ENCODE results near the gene CPZ. TPM values are rescaled to one million over a fixed set of nuclear protein-coding genes. Genes with fewer than 3 reads are reported as not detected.

The CPZ gene
- total RNA-seq, 1 donor from 2014 or later, result not detected

DNA sequence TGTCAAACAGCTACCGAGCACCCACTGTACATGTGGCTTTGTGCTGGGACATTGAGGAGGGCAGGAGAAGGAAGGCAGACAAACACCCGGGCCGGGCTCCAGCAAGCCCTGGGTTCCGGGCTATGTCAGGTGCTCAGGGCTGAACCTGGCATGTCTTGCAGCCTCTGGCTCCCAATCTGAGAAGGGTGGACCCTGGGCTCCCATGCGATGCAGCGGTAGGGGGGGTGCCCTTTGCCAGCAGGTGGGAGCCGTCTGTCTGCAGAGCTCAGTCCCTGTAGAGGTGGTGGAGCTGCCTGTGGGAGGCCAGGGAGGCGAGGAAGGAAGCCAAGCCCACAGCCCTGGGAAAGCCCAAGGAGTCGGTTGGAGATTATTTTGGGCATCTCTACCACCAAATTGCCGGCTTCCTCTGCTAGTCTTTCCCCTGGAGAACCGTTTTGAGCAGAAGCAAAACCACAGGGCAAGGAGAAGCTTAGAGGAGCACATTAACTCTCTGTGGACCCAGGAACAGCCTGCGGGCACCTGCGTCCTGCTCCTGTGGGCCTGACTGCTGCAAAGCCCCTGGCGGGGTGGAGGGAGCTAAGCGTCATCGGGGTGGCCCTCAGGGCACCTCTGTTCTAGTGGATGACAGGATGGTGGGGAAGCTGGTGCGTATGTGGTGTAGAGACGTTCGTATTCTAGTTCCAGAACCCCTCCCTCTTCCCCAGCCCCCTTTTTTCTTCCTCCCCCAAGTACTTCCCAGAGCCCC lies 10.3 kb downstream of the CPZ start:
- Mint-ChIP-seq H3K36me3 (ENCODE audit: low read depth) (no peaks in the 10 kb centered on the region), H3K4me1 (no peaks in the 10 kb centered on the region), H3K27me3 (no peaks in the 10 kb centered on the region), H3K9me3 (no peaks in the 10 kb centered on the region), H3K27ac (no peak overlapping the region), H3K4me3 (no peak overlapping the region)
- POLR2A ChIA-PET, result no interaction called here
- no peak for DNase-seq
- CTCF ChIA-PET, result no interaction called here
- TF ChIP-seq, protein P1, sequence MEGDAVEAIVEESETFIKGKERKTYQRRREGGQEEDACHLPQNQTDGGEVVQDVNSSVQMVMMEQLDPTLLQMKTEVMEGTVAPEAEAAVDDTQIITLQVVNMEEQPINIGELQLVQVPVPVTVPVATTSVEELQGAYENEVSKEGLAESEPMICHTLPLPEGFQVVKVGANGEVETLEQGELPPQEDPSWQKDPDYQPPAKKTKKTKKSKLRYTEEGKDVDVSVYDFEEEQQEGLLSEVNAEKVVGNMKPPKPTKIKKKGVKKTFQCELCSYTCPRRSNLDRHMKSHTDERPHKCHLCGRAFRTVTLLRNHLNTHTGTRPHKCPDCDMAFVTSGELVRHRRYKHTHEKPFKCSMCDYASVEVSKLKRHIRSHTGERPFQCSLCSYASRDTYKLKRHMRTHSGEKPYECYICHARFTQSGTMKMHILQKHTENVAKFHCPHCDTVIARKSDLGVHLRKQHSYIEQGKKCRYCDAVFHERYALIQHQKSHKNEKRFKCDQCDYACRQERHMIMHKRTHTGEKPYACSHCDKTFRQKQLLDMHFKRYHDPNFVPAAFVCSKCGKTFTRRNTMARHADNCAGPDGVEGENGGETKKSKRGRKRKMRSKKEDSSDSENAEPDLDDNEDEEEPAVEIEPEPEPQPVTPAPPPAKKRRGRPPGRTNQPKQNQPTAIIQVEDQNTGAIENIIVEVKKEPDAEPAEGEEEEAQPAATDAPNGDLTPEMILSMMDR (IDR thresholded peaks at IDR 0.05), result no peak
- no peak for ATAC-seq (ENCODE audit: low read depth)
- intact Hi-C loops (cut with micrococcal nuclease), result loop anchor here (10.0 kb wide), 1 partner anchor 312 kb away; no protein-coding TSS in a partner anchor

DNA sequence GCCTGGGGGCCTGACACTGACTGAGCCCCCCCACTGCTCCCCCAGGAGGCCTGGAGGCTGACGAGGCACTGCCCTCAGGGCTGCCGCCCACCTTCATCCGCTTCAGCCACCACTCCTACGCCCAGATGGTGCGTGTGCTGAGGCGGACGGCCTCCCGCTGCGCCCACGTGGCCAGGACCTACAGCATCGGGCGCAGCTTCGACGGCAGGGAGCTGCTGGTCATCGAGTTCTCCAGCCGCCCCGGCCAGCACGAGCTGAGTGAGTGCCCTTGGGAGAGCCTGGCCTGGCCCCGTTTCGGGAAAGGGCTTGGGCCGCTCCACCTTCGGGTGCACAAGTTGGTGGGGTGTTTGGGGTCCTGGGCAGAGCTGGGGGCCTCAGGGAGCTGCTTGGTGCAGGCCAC lies 11.4 kb downstream of the CPZ start:
- TF ChIP-seq, protein P1 (IDR thresholded peaks at IDR 0.05), result no peak
- DNase-seq (no peak), ATAC-seq (ENCODE audit: low read depth) (no peak)
- intact Hi-C loops (cut with micrococcal nuclease), result loop anchor here (10.0 kb wide), 1 partner anchor 311 kb away; no protein-coding TSS in a partner anchor
- CTCF ChIA-PET, result no interaction called here
- no peaks in the 10 kb centered on the region for H3K27me3 Mint-ChIP-seq
- H3K4me1 Mint-ChIP-seq, result no peaks in the 10 kb centered on the region
- POLR2A ChIA-PET, result no interaction called here
- no peaks in the 10 kb centered on the region for H3K9me3 Mint-ChIP-seq
- H3K36me3 Mint-ChIP-seq (ENCODE audit: low read depth), result no peaks in the 10 kb centered on the region
- H3K4me3 Mint-ChIP-seq, result no peak overlapping the region
- no peak overlapping the region for H3K27ac Mint-ChIP-seq

DNA sequence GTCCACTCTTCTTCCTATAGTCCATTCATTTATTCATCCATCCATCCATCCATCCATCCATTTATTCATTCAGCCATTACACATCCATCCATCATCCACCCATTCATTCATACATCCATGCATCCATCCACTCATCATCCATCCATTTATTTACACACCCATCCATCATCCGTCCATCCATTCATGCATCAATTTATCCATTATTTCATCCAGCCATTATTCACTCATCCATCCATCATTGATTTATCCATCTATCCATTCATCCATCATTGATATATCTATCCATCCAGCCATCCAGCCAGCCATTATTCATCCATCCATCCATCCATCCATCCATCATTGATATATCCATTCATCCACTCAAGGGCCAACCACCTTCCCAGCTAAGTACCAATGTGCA lies 12.7 kb downstream of the CPZ start:
- TF ChIP-seq, protein P1 (IDR thresholded peaks at IDR 0.05), result no peak
- POLR2A ChIA-PET, result no interaction called here
- DNase-seq (no peak), ATAC-seq (ENCODE audit: low read depth) (no peak)
- no peaks in the 10 kb centered on the region for H3K36me3 Mint-ChIP-seq (ENCODE audit: low read depth)
- H3K9me3 Mint-ChIP-seq, result no peaks in the 10 kb centered on the region
- no peak overlapping the region for H3K4me3 Mint-ChIP-seq
- intact Hi-C loops (cut with micrococcal nuclease), result loop anchor here (10.0 kb wide), 1 partner anchor 310 kb away; no protein-coding TSS in a partner anchor
- no peak overlapping the region for H3K27ac Mint-ChIP-seq
- no peaks in the 10 kb centered on the region for H3K27me3 Mint-ChIP-seq
- CTCF ChIA-PET, result no interaction called here
- H3K4me1 Mint-ChIP-seq, result no peaks in the 10 kb centered on the region

DNA sequence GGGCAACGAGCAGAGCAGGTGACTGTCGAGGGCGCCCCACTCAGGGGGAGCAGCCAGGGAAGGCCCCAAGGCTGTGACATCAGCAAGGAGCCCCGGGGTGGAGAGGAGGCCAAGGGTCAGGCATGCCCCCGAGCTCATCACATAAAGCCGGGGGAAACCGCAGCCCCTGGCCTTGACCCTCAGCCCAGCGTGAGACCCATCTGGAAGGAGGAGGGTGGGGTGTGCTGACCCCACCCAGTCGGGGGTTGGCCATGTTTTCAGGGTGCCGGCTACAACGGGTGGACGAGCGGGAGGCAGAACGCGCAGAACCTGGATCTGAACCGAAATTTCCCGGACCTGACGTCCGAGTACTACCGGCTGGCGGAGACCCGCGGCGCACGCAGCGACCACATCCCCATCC lies 13.9 kb downstream of the CPZ start:
- TF ChIP-seq, protein P1 (IDR thresholded peaks at IDR 0.05), result no peak
- no peak overlapping the region for H3K4me3 Mint-ChIP-seq
- ChIA-PET POLR2A (no interaction called here), CTCF (no interaction called here)
- no peaks in the 10 kb centered on the region for H3K27me3 Mint-ChIP-seq
- H3K4me1 Mint-ChIP-seq, result no peaks in the 10 kb centered on the region
- no peaks in the 10 kb centered on the region for H3K36me3 Mint-ChIP-seq (ENCODE audit: low read depth)
- no peak overlapping the region for H3K27ac Mint-ChIP-seq
- no peaks in the 10 kb centered on the region for H3K9me3 Mint-ChIP-seq
- intact Hi-C loops (cut with micrococcal nuclease), result loop anchor here (10.0 kb wide), 1 partner anchor 308 kb away; no protein-coding TSS in a partner anchor
- DNase-seq (no peak), ATAC-seq (ENCODE audit: low read depth) (no peak)

DNA sequence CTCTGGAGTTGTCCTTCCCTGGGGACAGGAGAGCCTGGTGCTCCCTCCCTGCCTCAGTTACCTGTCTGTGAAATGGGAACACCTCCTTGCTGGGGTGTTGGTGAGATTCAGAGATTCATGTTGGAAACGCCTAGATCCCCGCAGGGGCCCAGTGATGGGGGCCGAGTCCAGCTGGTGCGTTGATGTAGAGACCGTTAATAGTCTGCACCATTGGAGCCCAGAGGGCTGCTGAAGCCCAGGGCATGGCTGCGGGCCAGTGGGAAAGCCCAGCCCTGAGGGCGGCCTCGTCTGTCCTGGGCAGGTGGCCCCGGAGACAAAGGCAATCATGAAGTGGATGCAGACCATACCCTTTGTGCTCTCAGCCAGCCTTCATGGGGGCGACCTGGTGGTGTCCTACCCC lies 14.4 kb downstream of the CPZ start:
- Mint-ChIP-seq H3K4me1 (no peaks in the 10 kb centered on the region), H3K27ac (no peak overlapping the region), H3K36me3 (ENCODE audit: low read depth) (no peaks in the 10 kb centered on the region), H3K27me3 (no peaks in the 10 kb centered on the region), H3K4me3 (no peak overlapping the region), H3K9me3 (no peaks in the 10 kb centered on the region)
- DNase-seq, result no peak
- ChIA-PET CTCF (interaction anchor here (0.8 kb wide), 1 partner anchor 310 kb away, joined by 3 read pairs; no protein-coding TSS in a partner anchor), POLR2A (no interaction called here)
- TF ChIP-seq, protein P1 (IDR thresholded peaks at IDR 0.05), result no peak
- ATAC-seq (ENCODE audit: low read depth), result no peak
- intact Hi-C loops (cut with micrococcal nuclease), result loop anchor here (10.0 kb wide), 1 partner anchor 308 kb away; no protein-coding TSS in a partner anchor
